SU-DHL-6 (cell line): ENCODE results near the gene HDAC6.
A peak's percentile ranks its signal among the peaks of the same experiment; 100 is the strongest.

ENCODE experiments used
- H2AFZ ChIP-seq: fragments of 200-600 bp; sonication (generic); 2 replicates; pipeline ENCODE4 v1.6.1; 2014; ENCODE audit warnings: low read depth, mild to moderate bottlenecking, moderate library complexity, mixed read lengths, antibody characterized with exemption, low read length; ENCODE audit not compliant: severe bottlenecking
- H3F3A ChIP-seq: fragments of 200-600 bp; shearing (Covaris generic); 2 replicates; pipeline ENCODE4 v1.6.0; 2016; ENCODE audit warnings: antibody characterized with exemption, mild to moderate bottlenecking; ENCODE audit not compliant: insufficient read depth
- H3K27ac ChIP-seq: fragments of 200-600 bp; sonication (generic); 2 replicates; pipeline ENCODE4 v1.5.1; 2016; ENCODE audit warnings: low read depth, mild to moderate bottlenecking, low read length, moderate library complexity, mixed read lengths
- H3K27me3 ChIP-seq: fragments of 200-600 bp; sonication (generic), shearing (Covaris generic); 2 replicates; pipeline ENCODE4 v1.6.0; 2014; ENCODE audit warnings: mild to moderate bottlenecking, low read length
- H3K36me3 ChIP-seq: fragments of 200-600 bp; sonication (generic); 2 replicates; pipeline ENCODE4 v1.6.1; 2014; ENCODE audit warnings: mild to moderate bottlenecking, low read length, mixed read lengths
- H3K4me2 ChIP-seq: fragments of 300-600, 200-600 bp; shearing (Covaris generic), sonication (generic); 2 replicates; pipeline ENCODE4 v1.6.0; 2014; ENCODE audit warnings: low read length, low read depth, mild to moderate bottlenecking; ENCODE audit not compliant: poor library complexity, severe bottlenecking
- H3K4me3 ChIP-seq: fragments of 200-600 bp; sonication (generic); 2 replicates; pipeline ENCODE4 v1.5.1; 2014; ENCODE audit warnings: antibody characterized with exemption, low read length, mild to moderate bottlenecking, mixed read lengths; ENCODE audit not compliant: insufficient read depth, poor library complexity, severe bottlenecking
- H3K79me2 ChIP-seq: fragments of 200-600 bp; sonication (generic); 2 replicates; pipeline ENCODE4 v1.6.1; 2014; ENCODE audit warnings: mild to moderate bottlenecking, low read length, moderate library complexity; ENCODE audit not compliant: insufficient read depth
- H3K9ac ChIP-seq: fragments of 200-600 bp; sonication (generic); 2 replicates; pipeline ENCODE4 v1.7.0; 2014; ENCODE audit warnings: mild to moderate bottlenecking, low read length
- H3K9me2 ChIP-seq: fragments of 200-600 bp; sonication (generic); replicated peaks from 2 replicates; pipeline ENCODE4 v1.6.1; 2014; ENCODE audit warnings: low read length; ENCODE audit not compliant: insufficient read depth
- H3K9me3 ChIP-seq: fragments of 200-600 bp; sonication (generic); 2 replicates; pipeline ENCODE4 v1.6.1; 2014; ENCODE audit warnings: low read length, mixed read lengths; ENCODE audit not compliant: insufficient read depth
- H4K20me1 ChIP-seq: fragments of 200-600 bp; sonication (generic); 2 replicates; pipeline ENCODE4 v1.6.1; 2014; ENCODE audit warnings: low read depth, mild to moderate bottlenecking, antibody characterized with exemption, low read length, moderate library complexity, mixed read lengths
- EZH2phosphoT487 ChIP-seq: fragments of 200-600 bp; sonication (generic), shearing (Covaris generic); conservative IDR thresholded peaks from 2 replicates; pipeline ENCODE4 v1.6.1; 2018; ENCODE audit warnings: mild to moderate bottlenecking, antibody characterized with exemption, low read length, moderate library complexity, mixed read lengths
- TF ChIP-seq, protein P1 (sequence below): fragments of 200-600 bp; sonication (generic); IDR thresholded peaks from one replicate; pipeline ENCODE4 v1.5.1; 2017; ENCODE audit warnings: antibody characterized with exemption, mild to moderate bottlenecking, low read length, moderate library complexity; ENCODE audit not compliant: insufficient read depth, poor library complexity, severe bottlenecking

Gene HDAC6

GRCh38 chrX:48801280-48802088 lies at the start of gene HDAC6:
Gene HDAC6, plus strand, starts transcription at chrX:48802067. Its CDS starts 626 bp downstream, at chrX:48802693.
- H4K20me1 ChIP-seq, result no peaks in the 10 kb centered on the region
- peak within 1 kb of the TSS; percentile 84 for H3K9ac ChIP-seq
- H3K9me2 ChIP-seq, result no peaks in the 10 kb centered on the region
- peak within 1 kb of the TSS; percentile 72 for H3K4me2 ChIP-seq
- H3K27me3 ChIP-seq, result no peaks in the 10 kb centered on the region
- no peaks in the 10 kb centered on the region for H3K79me2 ChIP-seq
- H3F3A ChIP-seq, result no peaks in the 10 kb centered on the region
- H3K27ac ChIP-seq, result peak within 1 kb of the TSS; percentile 86
- TF ChIP-seq, protein P1, sequence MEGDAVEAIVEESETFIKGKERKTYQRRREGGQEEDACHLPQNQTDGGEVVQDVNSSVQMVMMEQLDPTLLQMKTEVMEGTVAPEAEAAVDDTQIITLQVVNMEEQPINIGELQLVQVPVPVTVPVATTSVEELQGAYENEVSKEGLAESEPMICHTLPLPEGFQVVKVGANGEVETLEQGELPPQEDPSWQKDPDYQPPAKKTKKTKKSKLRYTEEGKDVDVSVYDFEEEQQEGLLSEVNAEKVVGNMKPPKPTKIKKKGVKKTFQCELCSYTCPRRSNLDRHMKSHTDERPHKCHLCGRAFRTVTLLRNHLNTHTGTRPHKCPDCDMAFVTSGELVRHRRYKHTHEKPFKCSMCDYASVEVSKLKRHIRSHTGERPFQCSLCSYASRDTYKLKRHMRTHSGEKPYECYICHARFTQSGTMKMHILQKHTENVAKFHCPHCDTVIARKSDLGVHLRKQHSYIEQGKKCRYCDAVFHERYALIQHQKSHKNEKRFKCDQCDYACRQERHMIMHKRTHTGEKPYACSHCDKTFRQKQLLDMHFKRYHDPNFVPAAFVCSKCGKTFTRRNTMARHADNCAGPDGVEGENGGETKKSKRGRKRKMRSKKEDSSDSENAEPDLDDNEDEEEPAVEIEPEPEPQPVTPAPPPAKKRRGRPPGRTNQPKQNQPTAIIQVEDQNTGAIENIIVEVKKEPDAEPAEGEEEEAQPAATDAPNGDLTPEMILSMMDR, result no peak
- no peak for TF ChIP-seq EZH2phosphoT487
- no peaks in the 10 kb centered on the region for H3K36me3 ChIP-seq
- no peak within 1 kb of the TSS for H2AFZ ChIP-seq
- no peaks in the 10 kb centered on the region for H3K9me3 ChIP-seq
- H3K4me3 ChIP-seq, result peak within 1 kb of the TSS; percentile 81

DNA sequence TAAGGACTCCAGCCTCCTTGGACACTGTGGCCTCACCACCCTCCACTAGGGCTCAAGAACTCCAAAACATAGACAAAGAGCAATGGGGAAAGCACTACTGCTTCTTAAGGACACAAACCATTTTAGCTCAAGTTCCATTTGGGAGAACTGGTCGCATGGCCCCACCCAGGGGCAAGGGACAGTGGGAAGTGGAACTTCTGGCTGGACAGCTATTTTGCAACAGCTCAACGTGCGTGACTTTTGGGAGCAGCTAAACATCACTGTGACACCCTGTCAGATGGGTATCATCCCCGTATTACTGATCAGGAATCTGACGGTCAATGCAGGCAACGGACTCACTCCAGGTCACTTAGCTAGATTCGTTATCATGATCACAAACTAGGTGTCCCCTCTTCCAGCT lies 49.4 kb upstream of the HDAC6 start:
- H3K4me2 ChIP-seq, result no peak overlapping the region

GRCh38 chrX:48753708-48754228 lies 48.1 kb upstream of the HDAC6 start:
- Histone ChIP-seq H3K4me2 (no peak overlapping the region), H4K20me1 (no peaks in the 10 kb centered on the region), H3K9me3 (no peaks in the 10 kb centered on the region), H3K27me3 (no peaks in the 10 kb centered on the region), H3K4me3 (no peak overlapping the region), H3K79me2 (no peaks in the 10 kb centered on the region), H3K9me2 (no peaks in the 10 kb centered on the region), H3K9ac (no peak overlapping the region), H3K36me3 (no peaks in the 10 kb centered on the region), H3F3A (no peaks in the 10 kb centered on the region), H2AFZ (no peak overlapping the region), H3K27ac (no peak overlapping the region)
- TF ChIP-seq, protein P1, result no peak
- no peak for TF ChIP-seq EZH2phosphoT487

More for the DNA sequence above, 49.4 kb upstream of the HDAC6 start:
- no peak overlapping the region for H3K4me3 ChIP-seq
- TF ChIP-seq, protein P1, result no peak
- TF ChIP-seq EZH2phosphoT487, result no peak
- no peaks in the 10 kb centered on the region for H4K20me1 ChIP-seq
- no peaks in the 10 kb centered on the region for H3K27me3 ChIP-seq
- no peaks in the 10 kb centered on the region for H3F3A ChIP-seq
- H3K9me2 ChIP-seq, result no peaks in the 10 kb centered on the region
- no peaks in the 10 kb centered on the region for H3K36me3 ChIP-seq
- no peaks in the 10 kb centered on the region for H3K79me2 ChIP-seq
- no peak overlapping the region for H3K27ac ChIP-seq
- no peak overlapping the region for H3K9ac ChIP-seq
- H2AFZ ChIP-seq, result no peak overlapping the region
- H3K9me3 ChIP-seq, result no peaks in the 10 kb centered on the region
